ENCODE data around the gene FOS.
A peak's percentile ranks its signal among the peaks of the same experiment; 100 is the strongest.
"Not testable (repeated sequence)": the region's sequence is repeated elsewhere in the genome, so short reads cannot be mapped to it uniquely, and the experiment has no call there.

Gene FOS

GRCh38 chr14:75278422-75279152 lies at the start of gene FOS:
Gene FOS (plus strand): TSS chr14:75278828. CDS start chr14:75278983, 155 bp downstream.
- peak; percentile 86 for DNase-seq

- no peak for DNase-seq
Measured at GRCh38 chr14:75229661-75230139, 48.9 kb upstream of the FOS start.

DNA sequence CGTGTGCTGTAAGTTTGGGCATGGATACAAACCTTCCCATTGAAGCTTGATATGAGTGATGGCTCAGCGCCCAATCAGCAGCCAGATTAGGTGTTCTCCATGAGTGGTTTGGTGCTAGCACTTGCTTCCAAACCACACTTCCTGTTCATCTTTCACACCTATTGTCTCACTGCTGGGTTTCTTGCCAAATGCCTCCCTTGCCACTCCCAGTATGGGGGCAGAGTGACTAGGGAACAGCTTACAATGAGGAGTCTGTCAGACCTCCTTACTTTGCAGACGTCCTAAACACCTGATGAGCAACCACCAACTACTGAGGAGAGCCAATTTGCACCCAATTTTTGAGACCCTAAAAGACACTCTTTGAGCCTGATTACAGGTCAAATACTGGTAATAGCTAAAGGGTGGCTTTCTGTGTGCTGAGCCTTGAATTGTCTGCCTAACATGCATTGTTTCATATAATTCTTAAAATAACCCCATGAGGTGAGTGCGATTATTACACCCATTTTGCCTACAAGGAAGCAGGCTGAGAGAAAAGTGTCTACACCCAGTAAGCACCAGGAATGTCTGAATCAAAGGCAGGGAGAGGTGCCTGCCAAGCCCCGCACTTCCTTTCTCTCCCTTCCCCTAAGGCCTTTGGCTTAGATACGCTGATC lies 48.4 kb upstream of the FOS start:
- DNase-seq, result peak; percentile 34

GRCh38 chr14:75231320-75231719 lies 47.3 kb upstream of the FOS start:
- no peak for DNase-seq

GRCh38 chr14:75232191-75232590 lies 46.4 kb upstream of the FOS start:
- DNase-seq, result no peak

- peak; percentile 31 for DNase-seq
Measured at GRCh38 chr14:75232597-75232996, 46.0 kb upstream of the FOS start.

DNA sequence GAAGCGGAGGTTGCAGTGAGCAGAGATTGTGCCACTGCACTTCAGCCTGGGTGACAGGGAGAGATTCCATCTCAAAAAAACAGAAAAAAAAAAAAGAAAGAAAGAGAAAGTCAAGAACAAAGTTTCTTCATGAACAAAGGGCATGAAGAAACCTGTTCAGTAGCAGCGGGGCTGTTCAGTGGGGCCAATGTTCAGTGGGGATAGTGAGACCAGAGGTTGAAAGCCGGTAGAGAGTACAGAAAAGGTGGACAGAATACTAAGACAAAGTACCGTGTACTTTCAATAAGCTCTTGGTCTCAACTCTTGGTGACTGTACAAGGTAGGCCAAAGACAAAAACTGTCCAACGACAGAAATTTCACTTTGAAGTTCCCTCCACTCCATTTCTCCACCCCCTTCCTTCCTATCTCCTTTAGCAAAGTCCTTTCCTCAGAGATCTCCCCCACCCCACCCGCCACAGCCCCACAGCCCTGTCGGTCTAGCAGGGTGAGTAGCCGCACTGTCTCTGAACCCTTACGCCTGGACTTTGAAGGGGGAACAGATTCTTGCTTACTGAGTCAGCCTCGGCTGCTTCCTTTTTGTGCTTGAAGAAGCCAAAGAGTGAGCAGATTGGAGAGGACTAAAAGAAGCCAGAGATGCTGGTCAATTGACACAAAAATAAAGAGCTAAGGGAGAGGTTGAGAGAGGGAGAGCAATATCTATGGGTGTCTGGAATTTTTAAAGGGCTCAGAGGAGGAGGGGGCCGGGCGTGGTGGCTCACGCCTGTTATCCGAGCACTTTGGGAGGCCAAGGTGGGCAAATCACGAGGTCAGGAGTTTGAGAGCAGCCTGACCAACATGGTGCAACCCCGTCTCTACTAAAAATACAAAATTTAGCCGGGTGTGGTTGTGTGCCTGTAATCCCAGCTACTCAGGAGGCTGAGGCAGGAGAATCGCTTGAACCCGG lies 44.2 kb upstream of the FOS start:
- no peak for DNase-seq

- DNase-seq, result not testable (repeated sequence)
Measured at GRCh38 chr14:75235198-75235597, 43.4 kb upstream of the FOS start.

GRCh38 chr14:75236467-75236866 lies 42.2 kb upstream of the FOS start:
- DNase-seq, result no peak

DNA sequence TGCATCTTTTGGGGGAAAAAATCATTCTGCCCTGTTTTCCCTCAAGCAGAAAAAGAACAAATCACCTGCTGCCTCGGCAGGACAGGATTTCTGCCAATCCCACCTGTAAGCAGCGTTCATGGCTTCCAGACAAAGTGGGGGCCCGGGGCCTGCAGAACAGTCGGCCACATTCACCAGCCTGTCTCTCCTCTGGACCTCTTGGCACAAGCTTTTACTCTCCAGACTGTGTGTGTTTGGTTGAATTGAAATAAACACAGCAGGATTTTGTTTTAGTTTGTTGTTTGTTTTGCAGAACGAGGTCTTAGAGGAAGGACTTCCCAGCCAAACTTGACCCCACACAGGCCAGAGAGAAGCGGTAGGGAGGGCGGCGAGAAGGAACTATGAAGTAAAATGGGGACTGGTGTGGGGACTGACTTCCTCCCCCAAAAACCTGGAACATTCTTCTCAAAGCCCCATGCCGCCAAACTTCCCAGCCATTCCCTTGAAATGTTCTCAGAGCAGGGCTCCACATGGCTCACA lies 41.7 kb upstream of the FOS start:
- DNase-seq, result no peak

- no peak for DNase-seq
Measured at GRCh38 chr14:75238756-75239455, 39.7 kb upstream of the FOS start.

- no peak for DNase-seq
Measured at GRCh38 chr14:75240781-75241180, 37.8 kb upstream of the FOS start.

GRCh38 chr14:75242546-75243273 lies 35.9 kb upstream of the FOS start:
- no peak for DNase-seq

GRCh38 chr14:75244121-75244520 lies 34.5 kb upstream of the FOS start:
- no peak for DNase-seq

DNA sequence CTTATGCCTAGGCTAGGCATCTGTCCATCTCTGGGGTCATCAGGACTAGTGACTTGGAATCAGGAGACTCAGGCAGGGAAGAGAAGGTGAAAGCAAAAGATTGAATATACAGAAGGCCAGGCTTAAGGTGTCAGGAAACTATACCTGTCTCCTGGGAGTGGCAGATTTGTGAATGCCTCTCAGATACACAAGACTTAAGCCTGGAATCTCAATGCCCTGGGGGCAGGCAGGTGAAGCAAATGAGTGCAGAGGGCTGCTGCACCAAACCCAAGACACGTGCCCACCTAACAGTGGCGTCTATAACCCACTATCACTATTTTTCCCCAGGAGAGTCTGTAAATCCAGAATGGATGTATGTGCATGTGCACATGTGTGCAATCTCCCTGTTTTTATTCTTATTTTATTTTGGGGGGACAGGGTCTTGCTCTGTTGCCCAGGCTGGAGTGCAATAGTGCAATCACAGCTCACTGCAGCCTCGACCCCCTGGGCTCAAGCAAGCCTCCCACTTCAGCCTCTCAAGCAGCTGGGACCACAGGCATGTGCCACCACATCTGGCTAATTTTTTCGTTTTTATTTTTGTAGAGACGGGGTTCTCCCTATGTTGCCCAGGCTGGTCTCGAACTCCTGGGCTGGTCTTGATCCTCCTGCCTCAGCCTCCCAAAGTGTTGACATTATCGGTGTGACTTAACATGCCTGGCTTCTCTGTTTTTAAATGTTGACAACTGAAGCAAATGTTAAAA lies 31.9 kb upstream of the FOS start:
- no peak for DNase-seq

- peak; percentile 48 for DNase-seq
Measured at GRCh38 chr14:75247286-75247922, 31.2 kb upstream of the FOS start.

GRCh38 chr14:75247939-75248338 lies 30.7 kb upstream of the FOS start:
- DNase-seq, result no peak

GRCh38 chr14:75249251-75249957 lies 29.2 kb upstream of the FOS start:
- peak; percentile 74 for DNase-seq

GRCh38 chr14:75249958-75250336 lies 28.7 kb upstream of the FOS start:
- DNase-seq, result no peak

DNA sequence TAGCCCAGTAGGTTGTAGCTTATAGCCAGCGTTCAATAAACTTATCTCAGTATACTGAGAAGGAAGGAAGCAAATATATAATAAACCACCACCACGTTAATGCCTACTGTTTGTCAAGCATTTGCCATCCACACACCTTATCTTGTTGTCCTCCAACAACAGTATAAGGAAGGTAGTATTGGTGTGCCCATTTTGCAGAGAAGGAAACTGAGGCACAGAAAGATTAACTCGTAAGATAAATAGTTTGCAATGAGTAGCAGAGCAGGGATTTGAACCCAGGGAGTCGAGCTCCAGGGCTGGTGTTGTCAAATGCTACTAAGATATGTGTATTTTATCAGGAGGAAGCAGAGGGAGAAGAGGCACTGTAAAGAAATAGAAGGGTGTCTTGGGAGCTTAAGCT lies 27.8 kb upstream of the FOS start:
- no peak for DNase-seq

Measured in activated CD8-positive, alpha-beta memory T cell treated with anti-CD3 and anti-CD28 coated beads, Interleukin-2, amount 50 U/mL, for 4 hours (primary cell).